Mammary epithelial cell (primary cell): ENCODE data around the gene SOBP.
"Not testable (repeated sequence)": the region's sequence is repeated elsewhere in the genome, so short reads cannot be mapped to it uniquely, and the experiment has no call there.

Experiments
- CTCF ChIP-seq, 2 donors: IDR thresholded peaks in 1 of 2; conservative IDR thresholded peaks in 1 of 2; 2 replicates each; pipeline ENCODE4 v1.5.1; 2011 to 2012; ENCODE audit warnings: inconsistent platforms in 2 of 2, low read length in 2 of 2, mild to moderate bottlenecking in 2 of 2, control low read depth in 1 of 2, low read depth in 1 of 2; ENCODE audit not compliant: insufficient read depth in 1 of 2; ENCODE audit errors: extremely low read depth in 1 of 2
- EZH2 ChIP-seq: IDR thresholded peaks from 2 replicates; pipeline ENCODE4 v1.6.1; 2012; ENCODE audit warnings: low read length, inconsistent platforms, borderline replicate concordance

DNA sequence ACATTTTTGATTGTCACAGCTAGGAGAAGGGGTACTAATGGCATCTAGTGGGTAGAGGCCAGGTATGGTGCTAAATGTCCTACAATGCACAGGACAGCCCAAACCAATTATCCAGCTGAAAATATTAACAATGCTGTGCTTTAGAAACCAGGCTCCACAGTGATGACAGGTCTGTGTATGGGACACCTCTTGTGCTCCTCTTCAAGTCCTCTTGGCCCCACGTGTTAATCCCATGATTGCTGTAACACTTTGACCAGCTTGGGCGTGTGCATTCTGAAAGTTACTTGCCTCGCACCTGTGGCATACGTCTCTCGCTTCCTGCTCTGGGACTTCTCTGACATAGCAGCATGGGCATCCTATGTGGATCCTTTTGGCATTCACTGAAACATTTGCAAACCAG, 29.3 kb downstream of the SOBP start:
- TF ChIP-seq CTCF (conservative IDR thresholded peaks at IDR 0.05 in 1 of 2, IDR thresholded peaks at IDR 0.05 in 1 of 2; ENCODE audit: extremely low read depth in 1 of 2, insufficient read depth in 1 of 2, low read depth in 1 of 2, low read length in 2 of 2); EZH2: not testable (repeated sequence)
